Measurements from ENCODE around the gene AUTS2. TPM values are rescaled to one million over a fixed set of nuclear protein-coding genes. Genes with fewer than 3 reads are reported as not detected.

The AUTS2 gene
- total and polyA plus RNA-seq, 10 of the 15 experiments (the other 5 are each of a cell fraction or from before 2014, with no cell fraction given), result 6.4 to 55.6 (median 21.6) TPM

- no peak for TF ChIP-seq MLLT1 (IDR thresholded peaks at IDR 0.05)
- no peak for TF ChIP-seq BCLAF1 (IDR thresholded peaks at IDR 0.05)
- TF ChIP-seq POU2F2 (IDR thresholded peaks at IDR 0.05; ENCODE audit: borderline replicate concordance, low read depth, low read length), result peak; percentile 99
- TF ChIP-seq HDAC6 (IDR thresholded peaks at IDR 0.05; ENCODE audit: unreplicated experiment), result no peak
- peak; percentile 73 for TF ChIP-seq CHD2 (IDR thresholded peaks at IDR 0.05; ENCODE audit: borderline replicate concordance, low read depth, low read length)
- TF ChIP-seq, protein P1, sequence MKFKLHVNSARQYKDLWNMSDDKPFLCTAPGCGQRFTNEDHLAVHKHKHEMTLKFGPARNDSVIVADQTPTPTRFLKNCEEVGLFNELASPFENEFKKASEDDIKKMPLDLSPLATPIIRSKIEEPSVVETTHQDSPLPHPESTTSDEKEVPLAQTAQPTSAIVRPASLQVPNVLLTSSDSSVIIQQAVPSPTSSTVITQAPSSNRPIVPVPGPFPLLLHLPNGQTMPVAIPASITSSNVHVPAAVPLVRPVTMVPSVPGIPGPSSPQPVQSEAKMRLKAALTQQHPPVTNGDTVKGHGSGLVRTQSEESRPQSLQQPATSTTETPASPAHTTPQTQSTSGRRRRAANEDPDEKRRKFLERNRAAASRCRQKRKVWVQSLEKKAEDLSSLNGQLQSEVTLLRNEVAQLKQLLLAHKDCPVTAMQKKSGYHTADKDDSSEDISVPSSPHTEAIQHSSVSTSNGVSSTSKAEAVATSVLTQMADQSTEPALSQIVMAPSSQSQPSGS (IDR thresholded peaks at IDR 0.05; ENCODE audit: low read length), result peak; percentile 100
- no peak for TF ChIP-seq EGR1 (IDR thresholded peaks at IDR 0.05; ENCODE audit: borderline replicate concordance in 1 of 2, low read depth in 2 of 2, low read length in 2 of 2)
- TF ChIP-seq GABPA (IDR thresholded peaks at IDR 0.05; ENCODE audit: low read depth), result peak; percentile 83
- no peak for TF ChIP-seq HDAC2 (IDR thresholded peaks at IDR 0.05)
- TF ChIP-seq RELA (IDR thresholded peaks at IDR 0.05; ENCODE audit: borderline replicate concordance, partially characterized antibody), result peak; percentile 35
- TF ChIP-seq ATF7 (IDR thresholded peaks at IDR 0.05; ENCODE audit: low read depth), result peak; percentile 98
- no peak for TF ChIP-seq RBBP5 (conservative IDR thresholded peaks at IDR 0.05)
- TF ChIP-seq KDM1A (IDR thresholded peaks at IDR 0.05; ENCODE audit: borderline replicate concordance), result no peak
- TF ChIP-seq, protein P2, sequence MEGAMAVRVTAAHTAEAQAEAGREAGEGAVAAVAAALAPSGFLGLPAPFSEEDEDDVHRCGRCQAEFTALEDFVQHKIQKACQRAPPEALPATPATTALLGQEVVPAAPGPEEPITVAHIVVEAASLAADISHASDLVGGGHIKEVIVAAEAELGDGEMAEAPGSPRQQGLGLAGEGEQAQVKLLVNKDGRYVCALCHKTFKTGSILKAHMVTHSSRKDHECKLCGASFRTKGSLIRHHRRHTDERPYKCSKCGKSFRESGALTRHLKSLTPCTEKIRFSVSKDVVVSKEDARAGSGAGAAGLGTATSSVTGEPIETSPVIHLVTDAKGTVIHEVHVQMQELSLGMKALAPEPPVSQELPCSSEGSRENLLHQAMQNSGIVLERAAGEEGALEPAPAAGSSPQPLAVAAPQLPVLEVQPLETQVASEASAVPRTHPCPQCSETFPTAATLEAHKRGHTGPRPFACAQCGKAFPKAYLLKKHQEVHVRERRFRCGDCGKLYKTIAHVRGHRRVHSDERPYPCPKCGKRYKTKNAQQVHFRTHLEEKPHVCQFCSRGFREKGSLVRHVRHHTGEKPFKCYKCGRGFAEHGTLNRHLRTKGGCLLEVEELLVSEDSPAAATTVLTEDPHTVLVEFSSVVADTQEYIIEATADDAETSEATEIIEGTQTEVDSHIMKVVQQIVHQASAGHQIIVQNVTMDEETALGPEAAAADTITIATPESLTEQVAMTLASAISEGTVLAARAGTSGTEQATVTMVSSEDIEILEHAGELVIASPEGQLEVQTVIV (IDR thresholded peaks at IDR 0.05; ENCODE audit: borderline replicate concordance, partially characterized antibody), result no peak
- peak; percentile 84 for TF ChIP-seq PKNOX1 (IDR thresholded peaks at IDR 0.05)
- TF ChIP-seq ZZZ3 (IDR thresholded peaks at IDR 0.05; ENCODE audit: control insufficient read depth, insufficient read length, low read depth), result no peak
- no peak for TF ChIP-seq SUPT20H (IDR thresholded peaks at IDR 0.05; ENCODE audit: borderline replicate concordance, control insufficient read depth, low read depth, low read length)
- TF ChIP-seq RUNX3 (IDR thresholded peaks at IDR 0.05; ENCODE audit: low read length), result peak; percentile 99
- no peak for TF ChIP-seq SMAD5 (IDR thresholded peaks at IDR 0.05; ENCODE audit: low read depth)
- peak; percentile 97 for TF ChIP-seq CREM (IDR thresholded peaks at IDR 0.05; ENCODE audit: low read depth)
- TF ChIP-seq PAX8 (IDR thresholded peaks at IDR 0.05), result no peak
- TF ChIP-seq WRNIP1 (IDR thresholded peaks at IDR 0.05; ENCODE audit: borderline replicate concordance, low read depth, low read length), result no peak
Measured at GRCh38 chr7:69739190-69739589, 140.9 kb downstream of the AUTS2 start (continued).

Data from GM12878 (cell line).